ENCODE data around the gene RAET1G.
"Not testable (repeated sequence)": the region's sequence is repeated elsewhere in the genome, so short reads cannot be mapped to it uniquely, and the experiment has no call there.

RAET1G gene

DNA sequence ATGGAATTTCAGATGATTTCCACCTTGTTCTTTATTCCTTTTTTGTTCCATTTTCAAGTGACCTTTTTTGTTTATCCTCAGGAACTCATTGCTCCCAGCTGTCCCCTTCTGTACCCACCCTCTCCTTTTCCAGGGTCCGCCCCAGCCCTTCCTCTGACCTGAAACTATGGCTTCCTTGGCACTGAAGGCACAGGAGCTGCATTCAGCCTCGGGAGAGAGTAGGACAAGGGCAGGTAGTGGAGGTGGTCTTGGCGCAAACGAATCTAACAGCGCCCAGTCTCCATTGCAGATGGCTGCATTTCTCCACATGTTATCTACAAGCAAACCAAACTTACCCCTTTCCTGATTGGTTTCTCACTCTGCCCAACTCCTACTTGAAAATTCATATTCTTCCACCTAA is 10.1 kb upstream of the RAET1G start:
- no peak for DNase-seq

DNA sequence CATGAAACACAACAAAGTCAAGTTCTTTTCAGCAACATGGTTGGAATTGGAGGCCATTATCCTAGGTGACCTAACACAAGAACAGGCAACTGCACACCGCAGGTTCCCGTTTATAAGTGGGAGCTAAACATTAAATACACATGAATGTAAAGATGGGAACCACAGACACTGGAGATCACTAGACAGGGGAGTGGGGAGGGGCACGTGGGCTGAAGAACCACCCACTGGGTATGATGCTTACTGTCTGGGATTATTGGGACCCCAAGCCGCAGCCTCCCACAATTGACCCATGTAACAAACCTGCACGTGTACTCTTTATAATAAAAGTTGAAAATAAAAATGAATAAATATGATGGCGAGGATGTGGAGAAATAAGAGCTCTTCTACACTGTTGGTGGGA is 8.6 kb upstream of the RAET1G start:
- no peak for DNase-seq

DNA sequence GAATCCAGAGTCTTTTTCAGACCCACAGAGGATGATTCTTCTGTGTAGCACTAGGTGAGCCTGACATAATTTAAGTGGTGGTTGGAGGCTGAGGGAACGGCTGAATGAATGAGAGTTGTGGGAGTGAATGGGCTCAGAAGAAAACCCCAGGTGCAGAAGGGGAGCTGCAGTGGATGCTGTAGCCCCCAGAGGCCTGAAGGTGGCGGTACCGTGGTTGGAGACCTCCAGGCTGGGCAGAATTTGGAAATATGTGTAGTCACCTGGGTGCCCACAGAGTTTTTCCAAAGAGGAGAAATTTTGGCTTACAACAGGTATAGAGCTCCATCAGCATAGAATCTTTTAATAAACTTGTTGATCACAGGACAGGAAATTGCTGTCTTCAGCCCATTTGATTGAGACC is 6.5 kb upstream of the RAET1G start:
- no peak for DNase-seq

DNA sequence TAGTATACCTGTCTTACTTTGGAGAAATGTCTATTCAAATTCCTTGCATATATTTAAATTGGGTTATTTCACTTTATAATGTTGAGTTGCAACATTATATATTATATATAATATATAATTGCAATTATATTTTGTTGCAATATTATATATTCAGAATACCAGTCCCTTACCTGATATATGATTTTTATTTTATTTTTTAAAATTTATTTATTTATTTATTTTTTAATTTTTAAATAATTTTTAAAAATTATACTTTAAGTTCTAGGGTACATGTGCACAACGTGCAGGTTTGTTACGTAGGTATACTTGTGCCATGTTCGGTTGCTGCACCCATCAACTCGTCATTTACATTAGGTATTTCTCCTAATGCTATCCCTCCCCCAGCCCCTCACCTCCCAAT is 4.1 kb upstream of the RAET1G start:
- DNase-seq = not testable (repeated sequence)

DNA sequence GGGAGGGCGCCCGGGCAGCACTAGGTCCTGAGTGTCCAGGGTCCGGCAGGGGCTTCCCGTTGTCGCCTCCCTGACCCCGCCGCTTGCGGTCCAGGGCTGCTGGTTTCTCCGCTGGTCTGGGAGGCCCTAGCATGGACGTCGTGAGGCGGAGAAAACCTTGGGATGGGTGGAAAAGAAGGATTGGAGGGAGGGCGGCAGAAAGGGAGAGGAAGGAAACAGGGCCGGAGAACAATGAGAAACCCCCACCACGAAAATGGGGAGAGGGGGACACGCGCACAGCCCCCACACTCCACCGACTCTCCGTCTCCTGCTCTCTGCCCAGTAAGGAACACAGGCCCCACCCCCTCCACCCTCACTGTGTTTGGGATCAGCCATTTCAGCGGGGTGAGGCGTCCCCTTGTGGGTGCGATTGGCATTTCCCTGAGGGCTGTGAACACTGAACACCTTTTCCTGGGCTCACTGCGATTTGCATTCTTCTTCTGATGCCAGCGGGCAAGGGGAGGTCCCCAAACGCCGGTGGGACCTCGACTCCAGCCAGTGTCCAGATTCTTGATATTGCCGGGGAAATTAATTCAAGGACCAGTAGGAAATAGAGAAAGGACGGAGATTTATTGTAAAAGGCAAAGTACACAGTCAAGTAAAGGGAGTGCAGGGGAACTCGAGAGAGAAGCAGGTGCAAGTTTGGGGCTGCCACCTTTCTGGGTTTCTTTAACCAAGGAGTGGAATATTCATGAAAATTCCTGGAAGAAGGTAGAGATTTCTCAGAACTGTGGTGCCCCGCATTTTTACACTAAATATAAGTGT is 3.3 kb upstream of the RAET1G start:
- DNase-seq = peak; percentile 83

DNA sequence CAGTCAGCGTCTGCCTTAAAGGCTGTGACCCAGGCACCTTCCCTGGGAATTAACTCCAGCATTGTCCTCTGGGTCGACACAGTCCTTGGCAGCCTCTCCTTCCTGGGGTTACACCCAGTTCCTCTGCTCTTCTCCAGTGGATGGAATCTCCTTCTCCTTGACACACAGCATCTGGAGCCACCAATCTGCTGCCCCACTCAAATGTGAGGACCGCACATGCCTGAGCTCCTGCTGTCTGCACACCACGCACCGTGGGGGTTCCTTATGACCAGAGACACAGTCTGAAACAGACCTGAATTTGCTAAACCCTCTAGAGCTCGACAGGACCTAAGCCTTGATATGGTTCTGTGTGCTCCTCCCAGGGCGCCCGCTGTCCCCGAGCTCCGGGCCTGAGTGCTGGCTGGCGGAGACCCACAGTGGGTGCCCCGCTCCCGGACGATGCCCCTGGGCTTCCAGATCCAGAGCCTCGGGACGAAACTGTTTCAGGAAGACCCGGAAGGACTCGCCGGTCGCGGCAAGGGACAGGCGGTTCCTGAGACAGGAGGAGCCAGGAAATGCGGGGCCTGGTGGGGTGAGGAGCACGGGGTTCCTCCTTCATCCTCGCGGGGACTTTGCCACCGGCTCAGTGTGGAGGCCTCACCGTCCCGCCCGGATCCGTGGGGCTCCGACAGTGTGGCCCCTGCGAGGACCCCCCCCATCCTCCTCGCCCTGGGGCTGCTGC is 2.5 kb upstream of the RAET1G start:
- DNase-seq = no peak

DNA sequence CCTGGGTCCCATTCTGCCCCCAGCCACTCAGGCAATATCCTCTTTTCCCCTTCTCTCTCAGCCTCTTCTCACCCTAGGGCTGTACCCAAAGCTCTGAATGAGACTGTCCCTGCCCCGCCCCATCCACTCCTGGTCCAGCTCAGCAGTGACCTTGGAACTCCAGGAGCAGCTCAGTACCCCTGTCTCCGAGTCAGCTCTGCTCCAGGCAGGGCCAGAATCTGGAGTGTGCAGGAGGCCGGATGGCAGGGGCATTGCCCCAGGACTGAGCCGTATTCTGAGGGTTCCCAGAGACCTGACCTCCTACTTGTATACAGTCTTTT is 2.0 kb upstream of the RAET1G start:
- no peak for DNase-seq

DNA sequence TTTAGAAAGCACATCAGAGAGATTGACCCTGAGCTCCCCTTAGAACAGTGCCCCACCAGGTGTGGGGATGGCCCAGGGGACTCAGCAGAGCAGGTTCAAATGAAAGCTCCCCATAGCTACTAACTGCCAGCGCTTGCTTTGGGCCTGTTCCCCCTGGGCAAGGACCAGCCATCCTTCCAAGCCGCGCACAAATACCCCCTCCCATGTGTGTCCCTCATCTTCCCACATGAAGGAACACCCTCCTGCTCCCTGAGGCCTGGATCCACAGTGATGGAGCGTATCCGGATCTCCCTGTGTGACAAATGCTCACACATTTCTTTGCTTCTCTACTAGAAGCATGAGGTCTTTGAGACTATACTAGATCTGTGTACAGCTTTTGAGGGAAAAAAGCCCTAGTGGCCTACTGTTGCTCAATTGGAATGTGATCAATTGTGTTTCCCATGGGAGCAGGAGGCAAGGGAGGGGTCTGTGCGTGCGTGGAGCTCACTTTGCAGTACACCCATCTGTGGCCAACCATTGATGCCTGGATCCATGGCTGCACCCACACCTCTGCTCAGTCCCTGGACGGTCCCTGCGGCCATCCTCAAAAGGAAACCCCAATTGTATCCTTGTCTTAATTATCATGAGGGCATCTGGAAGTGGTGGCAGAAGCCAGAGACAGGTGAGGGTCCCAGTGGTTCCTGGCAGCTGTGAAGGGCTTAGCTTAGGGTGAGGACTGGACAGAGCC is 1.4 kb upstream of the RAET1G start:
- DNase-seq = no peak

DNA sequence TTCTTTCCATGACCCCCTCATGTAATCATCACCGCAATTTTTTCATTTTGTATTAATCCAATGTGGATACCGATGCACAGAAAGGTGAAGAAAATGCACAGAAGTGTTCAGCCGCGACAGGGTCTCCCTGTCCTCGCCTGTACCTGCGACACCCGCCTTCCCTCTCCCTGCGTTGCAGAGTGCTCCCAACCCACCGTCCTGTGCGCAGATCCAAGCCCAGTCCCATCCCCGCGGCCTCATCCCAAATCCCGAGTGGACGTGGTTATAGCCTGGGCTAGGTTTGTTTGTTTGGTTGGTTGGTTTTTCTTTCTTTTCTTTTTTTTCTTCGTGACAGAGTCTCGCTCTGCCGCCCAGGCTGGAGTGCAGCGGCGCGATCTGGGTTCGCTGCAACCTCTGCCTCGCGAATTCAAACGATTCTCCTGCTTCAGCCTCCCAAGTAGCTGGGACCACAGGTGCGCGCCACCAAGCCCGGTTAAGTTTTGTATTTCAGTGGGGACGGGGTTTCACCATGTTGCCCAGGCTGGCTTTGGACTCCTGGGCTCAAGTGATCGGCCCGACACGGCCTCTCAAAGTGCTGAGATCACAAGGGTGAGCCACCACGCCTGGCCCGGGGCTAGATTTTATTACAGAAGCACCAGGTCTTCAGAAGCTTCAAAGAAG is 536 bp upstream of the RAET1G start:
- no peak for DNase-seq

DNA sequence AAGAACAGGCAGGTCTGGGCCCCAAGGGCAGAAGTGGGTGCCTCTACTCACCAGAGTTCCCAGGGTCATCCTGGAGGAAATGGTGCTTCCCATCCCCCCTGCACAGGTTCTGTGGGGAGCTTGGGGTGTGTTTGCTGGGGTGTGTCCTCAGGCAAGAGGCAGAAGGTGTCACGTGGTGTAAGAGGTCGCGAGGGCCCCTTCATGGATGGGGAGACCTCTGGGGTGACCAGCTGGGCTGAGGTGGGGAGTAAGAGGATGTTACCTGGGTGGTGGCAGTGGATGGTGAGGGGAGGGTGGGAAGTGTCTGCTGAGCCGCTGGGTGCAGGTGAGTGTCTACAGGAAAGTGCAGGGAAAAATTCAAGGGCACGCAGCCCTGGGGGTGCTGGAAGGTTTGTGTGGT is 830 bp downstream of the RAET1G start:
- DNase-seq = not testable (repeated sequence)

DNA sequence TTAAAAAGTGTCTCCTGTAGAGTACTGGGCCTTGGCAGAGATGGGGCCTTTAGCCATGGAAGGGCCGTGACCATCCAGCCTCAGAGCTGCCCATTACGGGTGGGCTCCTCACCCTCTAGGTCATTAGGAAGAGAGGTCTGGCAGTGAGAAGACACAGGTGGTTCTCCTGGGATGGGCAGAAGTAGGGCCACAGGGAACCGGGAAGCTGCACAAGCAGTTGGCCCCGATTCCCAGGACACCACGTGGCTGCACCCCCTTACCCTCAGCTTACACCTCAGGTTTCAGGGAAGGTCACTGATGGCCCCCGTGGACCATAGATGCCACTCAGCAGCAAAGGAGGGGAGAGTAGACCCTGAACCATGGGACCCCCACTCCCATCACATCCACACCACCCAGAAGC is 1.6 kb downstream of the RAET1G start:
- DNase-seq = no peak

DNA sequence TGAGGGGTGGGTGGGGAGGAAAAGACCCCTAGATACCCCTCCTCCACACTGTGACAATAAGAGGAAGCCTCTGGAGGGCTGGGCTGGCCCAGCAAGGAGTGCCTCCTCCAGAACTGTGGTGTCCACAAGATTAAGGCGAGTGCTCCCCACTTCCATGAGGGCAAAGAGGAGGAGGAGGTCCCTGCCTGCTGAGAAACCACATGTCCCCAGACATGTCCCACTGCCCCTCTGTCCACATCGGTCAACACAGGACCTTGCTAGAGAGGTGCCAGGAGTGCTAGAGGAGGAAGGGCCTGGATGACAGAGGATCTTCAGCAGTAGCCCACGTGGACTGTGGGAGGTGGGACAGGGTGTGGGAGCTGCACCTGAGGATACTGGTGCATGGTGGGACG is 3.1 kb downstream of the RAET1G start:
- no peak for DNase-seq

DNA sequence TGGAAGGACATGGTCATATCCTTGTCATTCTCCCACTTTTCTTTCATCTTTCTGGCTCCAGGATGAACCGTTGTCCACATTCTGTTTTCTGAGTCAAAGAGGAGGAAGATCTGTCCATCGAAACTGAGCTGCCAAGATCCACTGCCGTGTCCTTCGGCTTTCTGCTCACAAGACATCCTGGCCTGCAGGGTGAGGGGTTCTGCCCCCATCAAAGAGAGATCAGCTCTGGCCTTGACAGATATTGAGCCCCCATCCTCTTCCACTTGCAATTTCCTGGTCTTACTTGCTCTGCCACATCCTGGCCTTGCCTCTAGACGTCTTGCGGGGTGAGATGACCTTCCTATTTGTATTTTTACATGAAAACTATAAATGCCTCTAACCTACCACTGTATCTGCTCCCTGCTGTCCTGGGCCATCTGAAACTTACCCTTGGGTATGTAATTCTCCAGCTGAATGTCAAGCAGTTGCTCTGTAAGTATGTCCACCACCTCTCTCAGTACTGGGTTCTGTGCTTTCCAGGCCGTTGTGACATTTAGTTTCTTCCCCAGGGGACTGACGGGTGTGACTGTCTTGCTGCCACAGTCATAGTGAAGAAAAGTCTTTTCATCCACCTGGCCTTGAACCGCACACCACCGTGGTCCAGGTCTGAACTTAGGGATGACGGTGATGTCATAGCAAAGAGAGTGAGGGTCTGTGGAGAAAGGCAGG is 3.6 kb downstream of the RAET1G start:
- DNase-seq = not testable (repeated sequence)

DNA sequence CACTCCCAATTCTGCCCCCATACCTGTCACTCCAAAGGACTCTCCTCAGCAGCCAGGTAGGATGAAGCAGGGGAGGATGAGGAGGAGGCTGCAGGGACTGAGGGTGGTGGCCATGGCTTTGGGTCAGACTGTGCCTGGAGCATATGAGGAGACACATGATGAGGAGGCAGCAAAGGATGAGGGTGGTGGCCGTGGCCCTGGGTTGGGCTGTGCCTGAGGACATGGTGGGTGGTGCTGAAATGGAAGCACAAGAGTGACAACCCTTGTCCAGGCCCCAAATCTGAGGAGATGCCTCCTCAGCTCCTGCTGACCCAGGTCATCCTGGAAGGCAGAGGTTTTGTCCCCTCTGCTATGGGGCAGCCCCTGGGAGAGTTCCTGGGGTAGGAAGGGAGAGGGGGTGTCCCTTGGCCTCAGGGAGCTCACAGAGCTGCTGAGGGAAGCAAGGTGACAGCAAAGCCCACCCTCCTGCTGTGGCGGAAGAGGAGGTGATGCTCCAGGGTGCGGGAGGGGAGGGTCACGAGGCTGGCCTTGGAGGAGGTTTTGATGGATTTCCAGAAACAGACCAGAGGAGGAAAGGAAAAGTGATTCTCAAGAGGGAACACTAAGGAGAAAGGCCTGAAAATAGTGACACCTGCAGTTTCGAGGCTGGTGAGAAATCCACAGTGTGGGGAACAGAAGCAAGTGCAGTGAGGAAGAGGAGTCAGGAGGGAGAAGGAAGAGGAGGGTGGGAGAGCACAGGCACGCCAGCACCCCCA is 4.6 kb downstream of the RAET1G start:
- no peak for DNase-seq

DNA sequence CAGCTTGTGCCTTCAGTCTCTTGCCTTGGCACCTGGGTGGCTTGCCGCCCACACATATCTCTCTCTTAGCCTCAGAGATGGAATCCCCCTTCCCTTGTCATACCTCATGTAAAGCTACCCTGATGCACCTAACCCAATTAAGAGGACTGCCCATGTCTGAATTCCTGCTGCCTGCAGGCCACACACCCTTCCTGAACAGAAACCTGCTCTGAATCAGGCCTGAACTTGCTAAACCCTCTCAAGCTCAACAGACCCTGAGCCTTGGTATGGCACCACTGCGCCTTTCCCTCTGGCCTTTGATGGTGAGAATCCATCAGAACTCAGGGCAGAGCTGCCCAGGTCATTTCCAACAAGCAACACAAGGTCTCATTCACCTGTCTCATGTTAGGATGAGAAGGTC is 5.2 kb downstream of the RAET1G start:
- DNase-seq = no peak

DNA sequence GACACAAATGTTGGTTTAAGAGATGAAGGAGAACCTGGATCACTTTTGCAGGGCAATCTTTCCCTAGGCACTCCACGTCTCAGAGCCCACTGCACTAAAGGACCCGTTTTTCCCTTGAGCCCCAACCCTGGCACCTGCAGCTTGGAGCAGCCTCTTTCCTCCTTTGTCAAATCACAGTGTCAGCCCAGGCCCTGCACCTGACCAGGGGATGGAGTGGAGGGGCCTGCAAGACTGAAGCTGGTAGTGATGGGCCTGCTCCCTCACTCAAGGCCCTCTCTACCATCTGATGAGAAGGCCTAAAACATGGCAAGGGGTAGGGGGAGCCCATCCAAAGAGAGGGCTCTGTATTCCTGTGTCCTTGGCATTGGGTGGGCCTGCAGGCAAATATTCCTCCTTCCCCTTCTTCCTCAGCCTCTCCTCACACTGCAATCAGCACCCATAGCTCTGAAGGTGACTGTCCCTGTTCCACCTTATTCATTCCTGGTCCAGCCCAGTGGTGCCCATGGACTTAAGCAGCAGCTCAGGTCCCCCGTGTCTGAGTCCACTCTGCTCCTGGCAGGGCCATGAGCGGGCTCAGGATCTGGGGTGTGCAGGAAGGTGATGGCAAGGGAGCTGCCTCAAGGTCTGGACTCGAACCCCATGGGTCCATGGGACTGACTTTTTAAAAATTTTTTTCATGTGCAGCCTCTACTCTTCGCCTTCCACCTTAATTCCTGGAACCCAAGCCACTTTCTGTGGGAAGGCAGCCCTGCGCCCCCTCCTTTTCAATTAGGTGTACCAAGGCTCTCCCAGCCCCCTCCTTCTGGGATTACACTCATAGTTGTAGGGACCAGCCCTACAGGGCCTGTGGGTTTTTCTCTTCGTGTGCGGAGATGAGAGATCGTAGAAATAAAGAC is 6.7 kb downstream of the RAET1G start:
- no peak for DNase-seq

DNA sequence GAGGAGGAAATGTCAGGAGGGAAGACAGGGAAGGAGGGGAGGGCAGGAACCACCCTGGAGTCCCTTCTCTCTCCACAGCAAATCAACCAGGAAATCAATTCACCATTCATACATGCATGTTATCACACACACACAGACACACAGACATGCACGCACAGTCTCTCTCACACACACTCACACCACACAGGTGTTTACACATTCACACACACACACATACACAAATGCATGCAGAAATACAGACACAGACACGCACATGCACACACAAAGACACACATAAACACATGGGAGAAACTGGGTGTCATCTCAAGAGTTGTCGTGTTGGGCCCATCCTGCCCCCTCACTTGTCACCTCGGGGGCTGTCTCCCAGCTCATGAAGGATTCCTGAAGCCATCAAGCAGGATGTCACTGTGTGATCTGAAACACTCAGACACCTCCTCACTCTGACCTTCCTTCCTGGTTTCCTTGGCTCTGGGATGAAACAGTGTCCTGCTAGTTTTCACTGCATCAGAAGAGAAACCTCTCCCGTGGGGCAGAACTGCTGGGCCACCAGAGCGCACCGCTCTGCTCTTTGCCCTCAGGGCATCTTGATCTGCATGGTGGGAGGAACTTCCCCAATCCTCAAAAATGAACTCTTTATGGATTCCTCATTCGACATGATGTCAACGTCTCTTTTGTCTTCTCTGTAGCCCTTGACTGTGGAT is 9.2 kb downstream of the RAET1G start:
- DNase-seq = no peak

DNA sequence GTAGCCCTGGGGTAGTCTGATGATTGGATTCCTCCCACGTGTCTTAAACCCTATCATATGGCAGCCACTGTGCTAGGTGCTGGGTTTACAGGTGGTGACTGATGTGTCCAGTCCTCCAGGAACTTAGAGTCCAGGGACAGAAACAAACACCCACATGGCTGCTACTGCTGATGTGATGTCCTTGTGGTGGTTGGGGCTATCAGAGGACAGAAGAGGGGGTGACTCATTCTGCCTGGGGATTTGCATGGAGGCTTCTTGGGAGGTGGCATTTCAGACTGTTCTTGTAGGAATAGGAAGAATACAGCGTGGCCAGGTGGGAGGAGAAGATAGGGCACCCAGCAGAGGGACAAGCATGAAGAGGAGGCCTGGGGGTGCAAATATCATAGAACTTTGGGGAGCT is 9.8 kb downstream of the RAET1G start:
- no peak for DNase-seq

DNA sequence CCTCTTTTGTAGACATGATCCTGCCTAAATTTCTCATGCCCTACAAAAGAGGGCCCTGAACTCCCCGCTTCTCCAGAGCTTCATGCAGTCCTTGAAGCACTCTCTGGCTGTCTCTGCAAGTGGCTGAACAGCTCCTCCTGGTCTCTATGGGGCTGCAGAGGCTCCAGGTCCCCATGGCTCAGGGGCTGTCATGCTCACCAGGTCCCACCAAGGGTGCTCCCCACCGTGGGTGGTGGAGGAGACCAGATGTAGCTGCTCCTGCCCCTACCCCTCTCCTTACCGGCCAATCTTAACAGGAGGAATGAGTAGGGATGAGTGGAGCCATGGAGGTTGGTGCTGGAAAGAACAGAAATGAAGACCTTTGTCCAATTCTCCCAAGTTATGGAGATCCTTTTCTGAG is 10.2 kb downstream of the RAET1G start:
- not testable (repeated sequence) for DNase-seq

DNA sequence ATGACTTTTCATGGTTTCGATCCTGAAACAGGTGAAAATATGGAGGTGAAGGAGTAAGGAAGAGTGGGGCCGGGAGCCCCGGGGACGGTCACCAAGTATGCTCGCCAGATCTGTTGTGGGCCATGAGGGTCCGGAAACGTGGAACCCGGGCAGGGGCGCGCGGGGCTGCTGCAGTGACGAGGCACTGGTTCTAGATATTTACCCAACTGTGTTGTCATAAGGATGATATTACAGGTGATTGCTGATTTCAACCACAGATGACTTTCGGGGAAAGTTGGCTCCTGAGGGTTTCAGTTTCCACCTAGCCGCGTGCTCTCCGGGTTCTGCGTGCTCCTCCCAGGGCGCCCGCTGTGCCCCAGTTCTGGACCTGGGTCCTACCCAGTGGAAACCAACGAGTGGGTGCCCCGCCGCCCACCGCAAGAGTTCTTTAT is 12.2 kb downstream of the RAET1G start:
- DNase-seq = no peak

Measured in stimulated activated CD4-positive, alpha-beta T cell treated with anti-CD3 and anti-CD28 coated beads, Interleukin-4, amount 100 ng/mL, for 24 hours (primary cell).